ENCODE data around the gene C2CD4C. TPM values are rescaled to one million over a fixed set of nuclear protein-coding genes. Genes with fewer than 3 reads are reported as not detected.

Gene C2CD4C
- total RNA-seq, 1 experiment from 2014 or later = 13.6 TPM

DNA sequence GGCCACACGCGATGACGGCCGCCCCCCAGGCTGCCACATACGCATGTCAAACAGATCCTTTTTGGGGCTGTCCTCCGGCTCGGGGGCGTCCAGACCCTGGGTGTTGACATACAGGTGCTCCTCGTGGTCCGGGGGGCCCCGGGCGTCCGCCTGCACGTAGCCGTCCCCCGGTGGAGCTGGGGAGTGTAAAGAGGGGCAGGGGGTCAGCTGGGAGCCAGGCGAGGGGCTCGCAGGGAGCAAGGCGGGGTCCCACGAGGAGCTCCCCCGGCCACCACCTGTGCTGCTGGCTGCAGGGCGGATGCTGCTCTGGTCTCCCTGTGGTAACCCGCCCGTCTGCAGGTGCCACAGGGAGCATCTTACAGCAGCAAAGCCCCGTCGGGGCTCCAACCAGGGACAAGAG lies 16.1 kb upstream of the C2CD4C start:
- no peak for DNase-seq (ENCODE audit: low read depth, low spot score)
- Histone ChIP-seq H3K27me3 (ENCODE audit: control insufficient read depth, insufficient read depth, low read length) (no peaks in the 10 kb centered on the region), H3K27ac (ENCODE audit: low read length) (no peak overlapping the region), H3K4me3 (ENCODE audit: low read depth in 2 of 2, low read length in 2 of 2) (no peak overlapping the region), H3K9me3 (ENCODE audit: control insufficient read depth, insufficient read depth, low read depth, low read length) (no peaks in the 10 kb centered on the region), H3K4me1 (ENCODE audit: control insufficient read depth, insufficient read depth, low read length) (no peaks in the 10 kb centered on the region), H3K36me3 (ENCODE audit: control insufficient read depth, insufficient read depth, low read length) (no peaks in the 10 kb centered on the region)
- TF ChIP-seq, protein P1, sequence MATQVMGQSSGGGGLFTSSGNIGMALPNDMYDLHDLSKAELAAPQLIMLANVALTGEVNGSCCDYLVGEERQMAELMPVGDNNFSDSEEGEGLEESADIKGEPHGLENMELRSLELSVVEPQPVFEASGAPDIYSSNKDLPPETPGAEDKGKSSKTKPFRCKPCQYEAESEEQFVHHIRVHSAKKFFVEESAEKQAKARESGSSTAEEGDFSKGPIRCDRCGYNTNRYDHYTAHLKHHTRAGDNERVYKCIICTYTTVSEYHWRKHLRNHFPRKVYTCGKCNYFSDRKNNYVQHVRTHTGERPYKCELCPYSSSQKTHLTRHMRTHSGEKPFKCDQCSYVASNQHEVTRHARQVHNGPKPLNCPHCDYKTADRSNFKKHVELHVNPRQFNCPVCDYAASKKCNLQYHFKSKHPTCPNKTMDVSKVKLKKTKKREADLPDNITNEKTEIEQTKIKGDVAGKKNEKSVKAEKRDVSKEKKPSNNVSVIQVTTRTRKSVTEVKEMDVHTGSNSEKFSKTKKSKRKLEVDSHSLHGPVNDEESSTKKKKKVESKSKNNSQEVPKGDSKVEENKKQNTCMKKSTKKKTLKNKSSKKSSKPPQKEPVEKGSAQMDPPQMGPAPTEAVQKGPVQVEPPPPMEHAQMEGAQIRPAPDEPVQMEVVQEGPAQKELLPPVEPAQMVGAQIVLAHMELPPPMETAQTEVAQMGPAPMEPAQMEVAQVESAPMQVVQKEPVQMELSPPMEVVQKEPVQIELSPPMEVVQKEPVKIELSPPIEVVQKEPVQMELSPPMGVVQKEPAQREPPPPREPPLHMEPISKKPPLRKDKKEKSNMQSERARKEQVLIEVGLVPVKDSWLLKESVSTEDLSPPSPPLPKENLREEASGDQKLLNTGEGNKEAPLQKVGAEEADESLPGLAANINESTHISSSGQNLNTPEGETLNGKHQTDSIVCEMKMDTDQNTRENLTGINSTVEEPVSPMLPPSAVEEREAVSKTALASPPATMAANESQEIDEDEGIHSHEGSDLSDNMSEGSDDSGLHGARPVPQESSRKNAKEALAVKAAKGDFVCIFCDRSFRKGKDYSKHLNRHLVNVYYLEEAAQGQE (IDR thresholded peaks at IDR 0.05; ENCODE audit: insufficient read depth in 1 of 2, low read depth in 2 of 2, low read length in 1 of 2) = no peak
- TF ChIP-seq POLR2AphosphoS5 (IDR thresholded peaks at IDR 0.05; ENCODE audit: low read depth, low read length) = no peak
- TF ChIP-seq, protein P2, sequence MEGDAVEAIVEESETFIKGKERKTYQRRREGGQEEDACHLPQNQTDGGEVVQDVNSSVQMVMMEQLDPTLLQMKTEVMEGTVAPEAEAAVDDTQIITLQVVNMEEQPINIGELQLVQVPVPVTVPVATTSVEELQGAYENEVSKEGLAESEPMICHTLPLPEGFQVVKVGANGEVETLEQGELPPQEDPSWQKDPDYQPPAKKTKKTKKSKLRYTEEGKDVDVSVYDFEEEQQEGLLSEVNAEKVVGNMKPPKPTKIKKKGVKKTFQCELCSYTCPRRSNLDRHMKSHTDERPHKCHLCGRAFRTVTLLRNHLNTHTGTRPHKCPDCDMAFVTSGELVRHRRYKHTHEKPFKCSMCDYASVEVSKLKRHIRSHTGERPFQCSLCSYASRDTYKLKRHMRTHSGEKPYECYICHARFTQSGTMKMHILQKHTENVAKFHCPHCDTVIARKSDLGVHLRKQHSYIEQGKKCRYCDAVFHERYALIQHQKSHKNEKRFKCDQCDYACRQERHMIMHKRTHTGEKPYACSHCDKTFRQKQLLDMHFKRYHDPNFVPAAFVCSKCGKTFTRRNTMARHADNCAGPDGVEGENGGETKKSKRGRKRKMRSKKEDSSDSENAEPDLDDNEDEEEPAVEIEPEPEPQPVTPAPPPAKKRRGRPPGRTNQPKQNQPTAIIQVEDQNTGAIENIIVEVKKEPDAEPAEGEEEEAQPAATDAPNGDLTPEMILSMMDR (IDR thresholded peaks at IDR 0.05) = no peak
- TF ChIP-seq SIN3A (IDR thresholded peaks at IDR 0.05; ENCODE audit: borderline replicate concordance, insufficient read depth, low read depth, low read length) = no peak
- TF ChIP-seq TCF7L2 (IDR thresholded peaks at IDR 0.05; ENCODE audit: low read depth, low read length) = no peak
- ChIA-PET POLR2A (no interaction called here), CTCF (no interaction called here)
- no peak for ATAC-seq
- intact Hi-C loops (cut with micrococcal nuclease; ENCODE audit: unreplicated experiment) = no loop called here
- no TSS peak for BruUV-seq (replicated peaks)
- in situ Hi-C loops (cut with HindIII; ENCODE audit: low pct_unique_long_range_greater_than_20kb, low sequenced_read_pairs) = no loop called here

DNA sequence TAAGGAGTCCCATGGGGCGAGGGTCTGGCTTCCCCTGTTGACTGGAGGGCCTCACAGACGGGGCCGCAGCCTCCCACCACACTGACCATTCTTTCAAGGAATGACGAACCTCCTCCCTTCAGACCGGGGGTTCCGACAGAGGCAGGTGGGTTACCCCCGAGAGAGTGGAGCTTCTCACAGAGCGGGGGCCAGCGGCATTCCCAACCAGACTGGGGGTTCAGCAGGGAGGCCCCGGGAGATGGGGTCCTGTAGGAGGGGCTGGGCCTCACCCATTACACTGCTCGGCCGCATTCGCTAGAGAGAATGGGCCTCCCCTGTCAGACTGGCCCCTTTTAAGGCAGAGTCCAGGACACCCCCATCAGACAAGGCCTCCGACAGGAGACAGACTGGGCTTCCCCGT lies 15.6 kb upstream of the C2CD4C start:
- Histone ChIP-seq H3K27me3 (ENCODE audit: control insufficient read depth, insufficient read depth, low read length) (no peaks in the 10 kb centered on the region), H3K4me3 (ENCODE audit: low read depth in 2 of 2, low read length in 2 of 2) (no peak overlapping the region), H3K27ac (ENCODE audit: low read length) (no peak overlapping the region), H3K9me3 (ENCODE audit: control insufficient read depth, insufficient read depth, low read depth, low read length) (no peaks in the 10 kb centered on the region), H3K36me3 (ENCODE audit: control insufficient read depth, insufficient read depth, low read length) (no peaks in the 10 kb centered on the region), H3K4me1 (ENCODE audit: control insufficient read depth, insufficient read depth, low read length) (no peaks in the 10 kb centered on the region)
- in situ Hi-C loops (cut with HindIII; ENCODE audit: low pct_unique_long_range_greater_than_20kb, low sequenced_read_pairs) (no loop called here), intact Hi-C loops (cut with micrococcal nuclease; ENCODE audit: unreplicated experiment) (no loop called here)
- ATAC-seq (no peak), DNase-seq (ENCODE audit: low read depth, low spot score) (no peak)
- BruUV-seq (replicated peaks) = no TSS peak
- CTCF ChIA-PET = no interaction called here
- TF ChIP-seq, protein P1 (IDR thresholded peaks at IDR 0.05; ENCODE audit: insufficient read depth in 1 of 2, low read depth in 2 of 2, low read length in 1 of 2) = no peak
- TF ChIP-seq, protein P2 (IDR thresholded peaks at IDR 0.05) = no peak
- no peak for TF ChIP-seq POLR2AphosphoS5 (IDR thresholded peaks at IDR 0.05; ENCODE audit: low read depth, low read length)
- TF ChIP-seq TCF7L2 (IDR thresholded peaks at IDR 0.05; ENCODE audit: low read depth, low read length) = no peak
- no peak for TF ChIP-seq SIN3A (IDR thresholded peaks at IDR 0.05; ENCODE audit: borderline replicate concordance, insufficient read depth, low read depth, low read length)
- POLR2A ChIA-PET = no interaction called here
